SU-DHL-6 (cell line): ENCODE measurements around the gene GTPBP10.

ENCODE experiments used
- H2AFZ ChIP-seq: fragments of 200-600 bp; sonication (generic); 2 replicates; pipeline ENCODE4 v1.6.1; 2014; ENCODE audit warnings: low read depth, mild to moderate bottlenecking, moderate library complexity, mixed read lengths, antibody characterized with exemption, low read length; ENCODE audit not compliant: severe bottlenecking
- H3F3A ChIP-seq: fragments of 200-600 bp; shearing (Covaris generic); 2 replicates; pipeline ENCODE4 v1.6.0; 2016; ENCODE audit warnings: antibody characterized with exemption, mild to moderate bottlenecking; ENCODE audit not compliant: insufficient read depth
- H3K27ac ChIP-seq: fragments of 200-600 bp; sonication (generic); 2 replicates; pipeline ENCODE4 v1.5.1; 2016; ENCODE audit warnings: low read depth, mild to moderate bottlenecking, low read length, moderate library complexity, mixed read lengths
- H3K27me3 ChIP-seq: fragments of 200-600 bp; sonication (generic), shearing (Covaris generic); 2 replicates; pipeline ENCODE4 v1.6.0; 2014; ENCODE audit warnings: mild to moderate bottlenecking, low read length
- H3K36me3 ChIP-seq: fragments of 200-600 bp; sonication (generic); 2 replicates; pipeline ENCODE4 v1.6.1; 2014; ENCODE audit warnings: mild to moderate bottlenecking, low read length, mixed read lengths
- H3K4me2 ChIP-seq: fragments of 300-600, 200-600 bp; shearing (Covaris generic), sonication (generic); 2 replicates; pipeline ENCODE4 v1.6.0; 2014; ENCODE audit warnings: low read length, low read depth, mild to moderate bottlenecking; ENCODE audit not compliant: poor library complexity, severe bottlenecking
- H3K4me3 ChIP-seq: fragments of 200-600 bp; sonication (generic); 2 replicates; pipeline ENCODE4 v1.5.1; 2014; ENCODE audit warnings: antibody characterized with exemption, low read length, mild to moderate bottlenecking, mixed read lengths; ENCODE audit not compliant: insufficient read depth, poor library complexity, severe bottlenecking
- H3K79me2 ChIP-seq: fragments of 200-600 bp; sonication (generic); 2 replicates; pipeline ENCODE4 v1.6.1; 2014; ENCODE audit warnings: mild to moderate bottlenecking, low read length, moderate library complexity; ENCODE audit not compliant: insufficient read depth
- H3K9ac ChIP-seq: fragments of 200-600 bp; sonication (generic); 2 replicates; pipeline ENCODE4 v1.7.0; 2014; ENCODE audit warnings: mild to moderate bottlenecking, low read length
- H3K9me2 ChIP-seq: fragments of 200-600 bp; sonication (generic); replicated peaks from 2 replicates; pipeline ENCODE4 v1.6.1; 2014; ENCODE audit warnings: low read length; ENCODE audit not compliant: insufficient read depth
- H3K9me3 ChIP-seq: fragments of 200-600 bp; sonication (generic); 2 replicates; pipeline ENCODE4 v1.6.1; 2014; ENCODE audit warnings: low read length, mixed read lengths; ENCODE audit not compliant: insufficient read depth
- H4K20me1 ChIP-seq: fragments of 200-600 bp; sonication (generic); 2 replicates; pipeline ENCODE4 v1.6.1; 2014; ENCODE audit warnings: low read depth, mild to moderate bottlenecking, antibody characterized with exemption, low read length, moderate library complexity, mixed read lengths
- CTCF ChIP-seq: fragments of 200-600 bp; sonication (generic); IDR thresholded peaks from one replicate; pipeline ENCODE4 v1.5.1; 2017; ENCODE audit warnings: antibody characterized with exemption, mild to moderate bottlenecking, low read length, moderate library complexity; ENCODE audit not compliant: insufficient read depth, poor library complexity, severe bottlenecking
- EZH2phosphoT487 ChIP-seq: fragments of 200-600 bp; sonication (generic), shearing (Covaris generic); conservative IDR thresholded peaks from 2 replicates; pipeline ENCODE4 v1.6.1; 2018; ENCODE audit warnings: mild to moderate bottlenecking, antibody characterized with exemption, low read length, moderate library complexity, mixed read lengths

The GTPBP10 gene

DNA sequence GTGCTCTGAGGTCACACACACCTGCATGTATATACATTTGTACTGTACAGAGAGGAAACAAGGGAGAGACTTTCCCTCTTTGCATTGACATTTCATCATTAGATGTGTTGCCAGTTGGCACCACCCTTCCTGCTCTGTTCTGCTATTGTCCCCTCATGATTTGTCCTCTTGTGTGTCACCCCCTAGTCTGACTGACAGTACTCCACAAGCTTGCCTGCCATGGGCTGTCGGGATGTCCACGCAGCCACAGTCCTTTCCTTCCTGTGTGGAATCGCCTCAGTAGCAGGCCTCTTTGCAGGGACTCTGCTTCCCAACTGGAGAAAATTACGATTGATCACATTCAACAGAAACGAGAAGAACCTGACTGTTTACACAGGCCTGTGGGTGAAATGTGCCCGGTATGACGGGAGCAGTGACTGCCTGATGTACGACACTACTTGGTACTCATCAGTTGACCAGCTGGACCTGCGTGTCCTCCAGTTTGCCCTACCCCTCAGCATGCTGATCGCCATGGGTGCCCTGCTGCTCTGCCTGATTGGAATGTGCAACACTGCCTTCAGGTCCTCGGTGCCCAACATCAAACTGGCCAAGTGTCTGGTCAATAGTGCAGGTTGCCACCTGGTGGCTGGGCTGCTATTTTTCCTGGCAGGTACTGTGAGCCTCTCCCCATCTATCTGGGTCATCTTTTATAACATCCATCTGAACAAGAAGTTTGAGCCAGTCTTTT is 66.1 kb downstream of the GTPBP10 start:
- Histone ChIP-seq H2AFZ (no peak overlapping the region), H4K20me1 (no peaks in the 10 kb centered on the region), H3K9ac (no peak overlapping the region), H3K27ac (no peak overlapping the region), H3F3A (no peaks in the 10 kb centered on the region), H3K9me2 (no peaks in the 10 kb centered on the region), H3K79me2 (no peaks in the 10 kb centered on the region), H3K27me3 (no peaks in the 10 kb centered on the region), H3K4me3 (no peak overlapping the region), H3K4me2 (no peak overlapping the region), H3K9me3 (no peaks in the 10 kb centered on the region), H3K36me3 (peaks cover 5% of the 10 kb centered on the region; the same call in 1 of the 2 replicates)
- no peak for TF ChIP-seq EZH2phosphoT487
- TF ChIP-seq CTCF, result peak; percentile 58

GRCh38 chr7:90413185-90413528 is 66.6 kb downstream of the GTPBP10 start:
- no peaks in the 10 kb centered on the region for H3K79me2 ChIP-seq
- H3K9me2 ChIP-seq, result no peaks in the 10 kb centered on the region
- TF ChIP-seq EZH2phosphoT487 (no peak), CTCF (peak; percentile 9)
- no peak overlapping the region for H3K27ac ChIP-seq
- no peak overlapping the region for H3K4me3 ChIP-seq
- no peaks in the 10 kb centered on the region for H3K27me3 ChIP-seq
- no peak overlapping the region for H3K4me2 ChIP-seq
- H3F3A ChIP-seq, result no peaks in the 10 kb centered on the region
- H3K36me3 ChIP-seq, result peaks cover 5% of the 10 kb centered on the region; the same call in 1 of the 2 replicates
- no peaks in the 10 kb centered on the region for H4K20me1 ChIP-seq
- H3K9ac ChIP-seq, result no peak overlapping the region
- no peak overlapping the region for H2AFZ ChIP-seq
- no peaks in the 10 kb centered on the region for H3K9me3 ChIP-seq

GRCh38 chr7:90421651-90422050 is 75.1 kb downstream of the GTPBP10 start:
- Histone ChIP-seq H3K9me2 (no peaks in the 10 kb centered on the region), H4K20me1 (no peaks in the 10 kb centered on the region), H3K27me3 (no peaks in the 10 kb centered on the region), H3K9me3 (no peaks in the 10 kb centered on the region), H3K4me2 (no peak overlapping the region), H3K36me3 (no peaks in the 10 kb centered on the region), H3K79me2 (no peaks in the 10 kb centered on the region), H3K9ac (no peak overlapping the region), H3K4me3 (no peak overlapping the region), H3F3A (no peaks in the 10 kb centered on the region), H3K27ac (no peak overlapping the region), H2AFZ (no peak overlapping the region)
- TF ChIP-seq EZH2phosphoT487, result no peak
- TF ChIP-seq CTCF, result no peak
